ENCODE measurements around the gene IDNK.
"Not testable (repeated sequence)": the region's sequence is repeated elsewhere in the genome, so short reads cannot be mapped to it uniquely, and the experiment has no call there.

IDNK gene

DNA sequence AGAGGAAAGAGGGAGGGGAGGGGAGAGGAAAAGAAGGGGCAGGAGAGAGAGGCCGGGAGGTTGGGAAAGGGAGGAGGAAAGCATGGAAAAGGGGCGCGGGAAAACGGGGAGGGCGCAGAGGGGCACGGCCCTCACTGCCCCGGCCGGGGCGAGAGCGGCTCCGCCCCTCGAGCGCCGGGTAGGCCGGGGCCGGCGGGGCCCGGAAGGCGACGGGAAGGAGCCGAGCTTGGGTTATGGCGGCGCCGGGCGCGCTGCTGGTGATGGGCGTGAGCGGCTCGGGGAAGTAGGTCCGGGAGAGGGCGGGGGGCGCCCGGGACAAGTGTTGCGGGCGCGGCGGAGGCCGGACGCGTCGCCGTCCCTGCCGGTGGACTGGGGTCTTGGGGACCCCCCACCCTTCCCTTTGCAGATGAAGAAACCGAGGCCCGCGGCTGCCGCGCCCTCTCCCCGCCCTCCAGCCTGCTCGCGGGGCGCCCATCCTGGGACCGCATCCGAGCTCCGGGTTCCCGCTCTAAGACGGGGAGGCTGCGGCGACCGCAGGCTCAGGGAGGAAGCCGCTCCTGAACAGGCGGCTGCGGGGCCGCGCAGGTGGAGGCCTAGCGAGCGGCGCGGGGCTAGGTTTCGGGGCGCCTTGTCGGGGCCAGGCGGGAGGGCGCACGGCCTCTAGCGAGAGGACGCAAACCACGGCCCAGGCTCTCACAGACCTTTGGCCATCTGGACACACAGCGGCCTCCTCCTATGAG is at the start of gene IDNK:
TSS of gene IDNK (plus strand) at position 205 of the 740 bp plus-strand sequence. CDS start at position 234, 29 bp downstream.
- peak; percentile 79 for DNase-seq

GRCh38 chr9:83574482-83574881 is 48.5 kb upstream of the IDNK start:
- no peak for DNase-seq

GRCh38 chr9:83582029-83582428 is 40.9 kb upstream of the IDNK start:
- no peak for DNase-seq

DNA sequence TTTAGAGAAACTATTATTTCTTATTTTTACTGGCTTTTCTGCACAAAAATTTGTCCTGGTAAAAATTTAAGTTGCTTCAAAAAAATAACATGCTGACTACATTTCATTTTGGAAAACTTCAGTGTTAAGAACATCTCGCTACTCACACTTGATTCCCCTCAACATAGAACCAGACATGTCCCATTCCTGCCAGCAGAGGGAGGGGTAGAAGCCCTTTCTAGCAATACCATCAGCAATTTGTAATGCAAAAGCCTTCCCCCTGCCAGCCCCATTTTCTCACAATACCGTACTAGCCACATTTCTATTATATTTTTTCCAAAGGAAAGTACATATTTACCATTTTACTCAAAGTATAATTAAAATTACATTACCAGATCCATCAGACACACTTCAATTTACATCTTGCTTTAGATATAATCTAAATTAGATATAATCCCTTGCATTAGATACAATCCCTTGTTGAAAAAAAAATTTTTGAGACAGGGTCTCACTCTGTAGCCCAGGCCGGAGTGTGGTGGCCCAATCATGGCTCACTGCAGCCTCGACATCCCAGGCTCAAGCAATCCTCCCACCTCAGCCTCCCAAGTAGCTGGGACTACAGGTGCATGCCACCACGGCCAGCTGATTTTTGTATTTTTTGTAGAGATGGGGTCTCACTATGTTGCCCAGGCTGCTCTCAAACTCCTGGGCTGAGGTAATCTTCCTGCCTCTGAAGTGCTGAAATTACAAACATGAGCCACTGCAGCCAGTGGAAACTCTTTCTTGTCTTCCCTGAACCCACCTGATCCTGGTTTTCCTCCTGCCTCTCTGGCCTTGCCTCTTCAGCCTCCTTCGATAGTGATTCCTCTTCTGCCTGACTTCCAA is 39.6 kb upstream of the IDNK start:
- peak; percentile 17 for DNase-seq

DNA sequence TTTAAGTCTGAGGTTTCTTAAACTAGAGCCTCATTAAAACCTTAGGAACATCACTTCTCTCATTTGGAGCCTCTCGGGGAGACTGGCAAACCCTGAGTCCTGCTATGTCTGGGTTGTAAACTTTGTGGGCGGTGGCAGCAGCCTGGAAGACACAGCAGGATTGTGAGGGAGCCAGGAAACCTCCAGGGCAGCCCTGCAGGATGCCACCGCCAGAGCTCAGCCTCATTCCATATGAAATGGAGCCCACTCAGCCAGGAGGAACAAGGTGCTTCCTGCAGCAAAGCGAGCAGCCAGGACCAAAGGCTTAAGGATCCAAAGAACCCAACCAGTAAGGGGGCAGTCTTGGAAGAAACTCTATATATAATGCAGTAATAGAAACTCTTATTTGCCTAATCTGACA is 37.9 kb upstream of the IDNK start:
- DNase-seq = peak; percentile 31

- DNase-seq = no peak
These were observed 34.7 kb upstream of the IDNK start for GRCh38 chr9:83588256-83588655.

DNA sequence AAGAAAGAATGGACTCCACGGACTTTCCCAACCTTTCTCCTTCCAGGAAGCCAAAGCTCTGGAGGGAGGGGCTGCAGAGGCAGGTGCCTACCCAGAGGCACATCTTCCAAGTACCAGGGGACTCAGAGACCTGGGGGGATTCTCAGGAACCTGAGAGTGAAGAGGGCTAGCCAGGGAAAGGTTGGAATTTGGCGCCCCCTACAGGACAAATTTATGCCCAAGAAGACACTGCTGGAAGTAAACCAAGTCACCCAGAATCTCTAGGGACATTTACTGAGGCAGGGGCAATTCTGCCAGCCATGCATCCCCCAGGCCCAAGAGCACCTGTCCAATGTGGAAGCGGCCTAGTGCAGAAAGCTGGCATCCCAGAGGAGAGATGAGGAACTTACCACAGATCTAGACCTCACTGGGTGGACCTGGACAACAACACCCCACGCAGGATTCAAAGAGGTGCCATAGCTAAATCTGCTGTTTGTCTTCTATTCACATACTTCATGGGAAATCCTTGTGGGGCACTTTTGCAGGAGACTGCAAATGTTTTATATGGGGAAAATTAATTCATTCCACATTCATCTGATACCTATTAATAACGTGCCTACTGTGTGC is 25.9 kb upstream of the IDNK start:
- peak; percentile 28 for DNase-seq

GRCh38 chr9:83598487-83598886 is 24.5 kb upstream of the IDNK start:
- DNase-seq = no peak

DNA sequence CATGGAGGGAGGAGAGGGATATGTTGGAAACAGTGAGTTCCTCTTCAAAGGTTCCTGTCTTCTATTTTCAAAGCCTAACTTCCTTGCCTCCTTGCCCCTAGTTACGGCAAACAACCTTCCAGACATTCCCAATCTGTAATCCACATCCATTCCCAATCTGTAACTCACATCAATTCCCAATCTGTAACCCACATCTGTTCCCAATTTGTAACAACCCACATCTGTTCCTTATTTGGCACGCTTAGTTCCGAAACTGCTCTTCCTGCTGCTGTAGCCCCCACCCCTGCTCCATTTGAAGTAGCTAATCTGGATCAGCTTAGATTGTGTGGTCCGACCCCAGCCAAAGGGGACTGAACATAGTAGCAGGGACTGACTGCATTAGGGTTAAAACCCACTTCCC is 23.9 kb upstream of the IDNK start:
- DNase-seq = no peak

GRCh38 chr9:83601463-83601862 is 21.5 kb upstream of the IDNK start:
- DNase-seq = no peak

DNA sequence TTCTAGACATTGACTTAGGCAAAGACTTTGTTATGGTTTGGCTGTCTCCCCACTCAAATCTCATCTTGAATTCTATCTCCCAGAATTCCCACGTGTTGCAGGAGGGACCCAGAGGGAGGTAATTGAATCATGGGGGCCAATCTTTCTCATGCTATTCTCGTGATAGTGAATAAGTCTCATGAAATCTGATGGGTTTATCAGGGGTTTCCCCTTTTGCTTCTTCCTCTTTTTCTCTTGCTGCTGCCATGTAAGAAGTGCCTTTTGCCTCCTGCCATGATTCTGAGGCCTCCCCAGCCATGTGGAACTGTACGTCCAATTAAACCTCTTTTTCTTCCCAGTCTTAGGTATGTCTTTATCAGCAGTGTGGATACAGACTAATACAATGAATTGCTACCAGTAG is 15.3 kb upstream of the IDNK start:
- DNase-seq = not testable (repeated sequence)

DNA sequence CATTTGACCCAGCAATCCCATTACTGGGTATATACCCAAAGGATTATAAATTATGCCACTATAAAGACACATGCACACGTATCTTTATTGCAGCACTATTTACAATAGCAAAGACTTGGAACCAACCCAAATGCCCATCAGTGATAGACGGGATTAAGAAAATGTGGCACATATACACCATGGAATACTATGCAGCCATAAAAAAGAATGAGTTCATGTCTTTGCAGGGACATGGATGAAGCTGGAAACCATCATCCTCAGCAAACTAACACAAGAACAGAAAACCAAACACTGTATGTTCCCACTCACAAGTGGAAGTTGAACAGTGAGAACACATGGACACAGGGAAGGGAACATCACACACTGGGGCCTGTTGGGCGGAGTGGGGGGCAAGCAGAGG is 9.6 kb upstream of the IDNK start:
- DNase-seq = not testable (repeated sequence)

DNA sequence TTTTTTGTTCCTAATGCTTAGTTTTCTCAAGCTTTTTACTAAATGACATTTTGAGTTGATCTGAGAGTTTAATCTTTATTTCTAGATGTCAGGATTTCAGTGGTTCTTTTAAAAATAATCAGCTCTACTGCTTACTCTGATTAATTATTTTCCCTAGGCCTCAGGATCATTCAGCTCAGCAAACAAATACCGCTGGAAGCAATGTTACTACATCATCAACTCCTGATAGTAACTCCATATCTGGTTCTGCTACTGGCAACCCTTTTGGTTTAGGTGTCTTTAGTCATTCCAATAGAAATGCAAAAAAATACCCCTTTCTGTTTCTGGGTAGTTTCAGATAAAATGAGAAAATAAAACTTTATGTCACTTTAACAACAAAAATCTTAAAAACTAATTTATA is 5.6 kb upstream of the IDNK start:
- DNase-seq = no peak

DNA sequence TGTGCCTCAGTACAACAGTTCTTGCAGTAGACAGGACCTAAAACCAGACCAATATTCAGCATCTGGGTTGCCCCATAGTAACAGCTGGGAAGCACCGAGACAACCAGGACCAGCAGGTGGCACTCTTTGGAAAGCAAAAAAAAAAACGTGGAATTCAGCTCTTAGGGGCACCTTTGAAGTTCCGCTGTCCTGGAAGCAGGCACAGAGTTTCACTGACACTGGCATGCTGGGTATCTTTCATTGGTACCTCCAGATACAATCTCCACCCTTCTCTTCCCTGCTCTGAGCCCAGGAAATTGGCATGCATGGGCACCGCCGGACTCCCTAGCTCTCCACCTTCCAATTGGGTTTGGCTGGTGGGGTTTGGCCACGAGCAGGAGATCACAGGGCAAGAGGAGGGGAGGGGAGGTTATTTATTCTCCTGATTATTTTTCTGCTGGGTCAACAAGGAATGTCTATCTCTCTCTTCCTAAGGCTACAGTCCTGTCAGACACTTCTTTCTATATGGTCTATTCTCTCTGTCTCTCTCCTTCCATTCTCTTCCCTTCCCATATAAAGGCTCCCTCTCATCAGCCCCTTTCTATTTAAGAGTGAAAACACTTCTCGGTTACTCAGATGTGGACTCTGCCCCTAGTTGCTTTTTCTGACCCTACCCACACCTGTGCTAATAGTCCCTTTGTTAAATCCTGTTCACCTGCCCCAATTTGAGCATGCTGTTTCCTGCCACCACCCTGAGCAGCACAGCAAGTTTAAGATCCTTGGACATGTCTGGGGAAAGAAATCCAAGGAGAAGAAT is 1.9 kb upstream of the IDNK start:
- peak; percentile 30 for DNase-seq

GRCh38 chr9:83622433-83622938 is 457 bp upstream of the IDNK start:
- DNase-seq = peak; percentile 39

GRCh38 chr9:83623679-83624076 is 735 bp downstream of the IDNK start:
- no peak for DNase-seq

DNA sequence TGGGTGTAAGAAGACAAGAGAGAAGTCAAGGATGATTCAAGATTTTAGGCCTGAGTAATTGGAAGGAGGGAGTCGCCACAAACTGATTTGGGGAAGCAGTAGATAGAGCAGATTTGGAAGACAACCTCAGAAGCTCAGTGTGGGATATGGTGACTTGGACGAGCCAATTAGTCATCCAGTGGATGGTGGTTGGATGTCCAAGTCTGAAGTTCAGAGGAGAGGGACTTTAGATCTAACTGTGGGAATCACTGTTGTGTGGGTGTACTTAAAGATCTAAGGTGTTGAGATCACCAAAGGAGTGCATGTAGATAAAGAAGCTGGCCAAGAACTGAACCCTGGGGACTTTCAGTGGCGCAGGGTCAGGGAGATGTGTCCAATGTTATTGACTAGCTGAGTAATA is 2.2 kb downstream of the IDNK start:
- DNase-seq = no peak

GRCh38 chr9:83628540-83628939 is 5.6 kb downstream of the IDNK start:
- DNase-seq = no peak

DNA sequence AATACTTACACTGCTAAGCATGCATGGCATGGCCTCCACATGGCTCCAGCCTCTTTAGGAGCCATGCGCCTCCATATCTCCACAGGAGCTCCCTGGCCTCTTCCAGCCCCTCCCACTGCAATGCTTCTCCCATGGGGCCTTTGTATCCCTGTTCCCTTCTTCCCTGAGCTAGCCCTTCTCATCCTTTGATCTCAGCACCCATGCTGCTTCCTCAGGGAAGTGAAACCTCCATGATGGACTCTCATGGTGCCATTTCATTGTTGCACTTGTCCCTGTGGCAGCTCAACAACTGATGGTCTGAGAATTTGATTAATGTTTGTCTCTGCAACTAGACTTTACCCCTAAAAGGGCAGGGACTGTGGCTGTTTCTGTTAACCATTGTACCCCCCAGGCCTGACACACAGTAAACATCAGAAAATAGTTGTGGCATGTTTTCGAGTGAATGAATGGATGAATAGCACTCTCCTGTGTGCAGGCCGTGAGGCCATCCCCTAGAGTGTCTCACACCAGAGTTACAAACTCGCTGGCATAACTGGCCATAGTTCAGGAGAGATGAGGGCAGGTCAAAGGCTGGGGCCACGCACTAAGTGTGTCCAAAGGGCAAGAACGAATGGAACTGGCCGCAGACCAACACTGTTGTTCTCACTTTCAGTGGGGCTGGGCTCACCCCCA is 6.6 kb downstream of the IDNK start:
- no peak for DNase-seq

DNA sequence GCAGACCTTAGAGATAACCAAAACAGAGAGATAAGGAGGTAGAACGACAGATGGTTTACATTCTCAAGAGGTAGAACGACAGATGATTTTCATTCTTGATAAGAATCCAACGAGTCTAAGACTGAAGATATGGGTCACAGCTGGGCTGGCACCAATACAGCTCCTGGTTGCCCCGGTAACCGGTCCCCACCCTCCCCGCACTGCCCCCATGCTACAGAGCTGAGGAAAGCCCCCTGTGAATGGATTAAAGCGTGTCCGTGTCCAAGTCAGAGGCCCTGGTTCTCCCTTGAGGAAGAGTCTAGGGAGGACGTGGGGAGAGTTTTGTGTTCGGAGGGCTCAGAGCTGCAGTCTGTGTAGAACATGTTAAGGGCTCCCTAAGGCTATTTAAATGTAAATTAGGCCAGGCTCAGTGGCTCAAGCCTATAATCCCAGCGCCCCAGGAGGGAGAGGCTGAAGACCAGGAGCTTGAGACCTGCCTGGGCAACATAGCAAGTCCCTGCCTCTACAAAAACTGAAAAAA is 8.1 kb downstream of the IDNK start:
- DNase-seq = no peak

DNA sequence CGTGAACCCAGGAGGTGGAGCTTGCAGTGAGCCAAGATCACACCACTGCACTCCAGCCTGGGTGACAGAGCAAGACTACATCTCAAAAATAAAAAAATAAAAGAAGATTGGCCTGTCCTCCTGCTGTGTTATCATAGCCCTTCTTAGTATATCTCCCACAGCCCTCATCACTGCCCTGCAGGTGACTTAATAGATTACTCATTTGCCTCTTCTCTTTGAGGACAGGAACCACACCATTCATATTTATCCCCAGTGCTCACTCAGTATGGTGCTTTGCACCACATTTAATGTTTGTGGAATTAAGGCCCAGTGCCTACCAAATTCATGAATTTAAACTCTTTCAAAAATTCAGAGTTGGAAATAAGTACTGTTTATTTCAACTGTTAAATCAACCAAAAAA is 10.3 kb downstream of the IDNK start:
- DNase-seq = no peak

DNA sequence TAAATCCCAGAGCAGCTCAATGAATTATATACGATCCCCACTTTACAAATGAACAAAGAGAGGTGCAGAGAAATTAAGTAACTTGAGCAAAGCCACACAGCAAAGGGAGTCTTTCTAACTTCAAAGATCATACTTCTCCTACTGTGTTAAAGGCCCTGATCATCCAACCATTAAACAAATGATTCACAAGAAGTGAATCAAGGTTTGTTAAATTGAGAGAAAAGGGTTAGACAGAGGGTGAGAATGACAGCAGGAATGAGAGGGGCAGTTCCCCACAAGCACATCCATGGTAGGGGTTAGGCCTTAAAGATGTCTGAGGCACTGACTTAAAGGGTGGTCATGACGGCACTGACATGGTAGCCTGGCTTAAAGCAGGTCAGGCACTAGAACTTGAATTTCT is 10.7 kb downstream of the IDNK start:
- no peak for DNase-seq
